Uterus (tissue), 4 donors: ENCODE data around the gene TCF4. TPM values are rescaled to one million over a fixed set of nuclear protein-coding genes. Genes with fewer than 3 reads are reported as not detected.

Experiments used
- DNase-seq, 2 donors: peaks; one replicate each; pipeline ENCODE4 v3.0.0-alpha.2; 2019 to 2020
- H3K27ac ChIP-seq, 2 donors: fragments of 200-600 bp; sonication (generic); 1 replicate in 1 of 2; 2 replicates in 1 of 2; pipeline ENCODE4 v1.5.1; 2016 to 2018
- H3K27me3 ChIP-seq, 2 donors: fragments of 200-600 bp; sonication (generic); one replicate each; pipeline ENCODE4 v1.5.1; 2018 to 2019; ENCODE audit warnings: control low read depth in 1 of 2
- H3K36me3 ChIP-seq, 2 donors: fragments of 200-600 bp; sonication (generic); one replicate each; pipeline ENCODE4 v1.5.1; 2019; ENCODE audit warnings: control low read depth in 1 of 2
- H3K4me1 ChIP-seq, 2 donors: fragments of 200-600 bp; sonication (generic); one replicate each; pipeline ENCODE4 v1.5.1; 2018 to 2019; ENCODE audit warnings: control low read depth in 1 of 2
- H3K4me3 ChIP-seq, 2 donors: fragments of 200-600 bp; sonication (generic); 1 replicate in 1 of 2; 2 replicates in 1 of 2; pipeline ENCODE4 v1.5.1; 2018 to 2019; ENCODE audit warnings: mild to moderate bottlenecking in 1 of 2
- H3K9me3 ChIP-seq, 2 donors: fragments of 200-600 bp; sonication (generic); one replicate each; pipeline ENCODE4 v1.5.1; 2019; ENCODE audit warnings: control low read depth in 1 of 2
- POLR2A ChIP-seq, 2 donors: fragments of 450-650 bp; IDR thresholded peaks; one replicate each; pipeline ENCODE4 v1.6.1; 2016; ENCODE audit warnings: antibody characterized with exemption in 2 of 2, mild to moderate bottlenecking in 1 of 2, moderate library complexity in 1 of 2
- intact Hi-C: fragments of 100-400 bp; cut with DNase I; formaldehyde crosslinking; loops from one replicate; pipeline ENCODE4 v1.15.1; 2023; ENCODE audit warnings: low total_unique reads
- total RNA-seq, 4 donors: library from RNA; depleted of rRNA in 3 of 4; stranded (reverse); fragments of >200 nt in 3 of 4; gene quantifications; one replicate each; pipeline versions ENCODE4 v1.1.0 to v1.2.4, GENCODE V29; 2014 to 2023
- TF ChIP-seq, protein P1 (sequence below), 4 experiments: fragments of 200-600 bp in 2 of 4; fragments of 450-650 bp in 2 of 4; sonication (generic) in 2 of 4; IDR thresholded peaks; one replicate each; pipeline ENCODE4 v1.5.1; 2016 to 2019; ENCODE audit warnings: antibody characterized with exemption in 4 of 4, mild to moderate bottlenecking in 2 of 4, moderate library complexity in 1 of 4
- donor health status: DM: yes; HTN: yes; CAD: no.

The TCF4 gene
- total RNA-seq, 4 donors from 2014 or later, result 123 to 514 (median 163) TPM

DNA sequence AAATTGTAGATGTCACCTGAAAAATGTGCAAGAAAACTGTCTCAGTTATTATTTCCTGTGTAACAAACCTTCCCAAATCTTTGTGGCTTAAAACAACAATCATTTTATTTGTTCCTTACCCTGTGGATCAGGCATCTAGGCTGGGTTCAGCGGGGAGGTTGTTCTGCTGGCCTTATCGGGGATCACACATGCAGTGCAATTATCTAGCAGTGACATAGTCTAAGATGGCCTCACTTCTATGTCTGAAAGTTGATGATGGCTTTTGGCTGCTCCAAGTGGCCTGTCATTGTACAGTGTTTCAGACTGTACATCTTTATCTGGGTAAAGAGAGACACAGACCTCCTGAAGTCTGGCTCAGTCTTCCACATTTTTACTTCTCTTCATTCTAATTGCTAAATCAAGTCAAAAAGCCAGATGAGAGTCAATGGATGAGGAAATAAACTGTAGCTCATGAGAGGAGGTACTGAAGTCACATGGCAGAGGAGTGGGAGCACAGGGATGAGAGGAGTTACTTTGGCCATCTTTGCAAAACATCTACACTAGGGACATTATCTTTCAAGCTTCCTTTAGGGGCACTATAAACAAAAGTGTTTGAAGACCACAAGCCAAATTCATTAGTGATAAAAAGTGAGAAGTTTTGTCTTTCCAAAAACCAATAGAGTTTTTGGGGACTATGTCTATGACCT lies 385.6 kb downstream of the TCF4 start:
- DNase-seq, result no peak
- Histone ChIP-seq H3K36me3 (no peaks in the 10 kb centered on the region), H3K4me3 (no peak overlapping the region), H3K27me3 (no peaks in the 10 kb centered on the region), H3K4me1 (no peaks in the 10 kb centered on the region), H3K27ac (no peak overlapping the region), H3K9me3 (no peaks in the 10 kb centered on the region)
- intact Hi-C loops, result no loop called here
- TF ChIP-seq, protein P1, sequence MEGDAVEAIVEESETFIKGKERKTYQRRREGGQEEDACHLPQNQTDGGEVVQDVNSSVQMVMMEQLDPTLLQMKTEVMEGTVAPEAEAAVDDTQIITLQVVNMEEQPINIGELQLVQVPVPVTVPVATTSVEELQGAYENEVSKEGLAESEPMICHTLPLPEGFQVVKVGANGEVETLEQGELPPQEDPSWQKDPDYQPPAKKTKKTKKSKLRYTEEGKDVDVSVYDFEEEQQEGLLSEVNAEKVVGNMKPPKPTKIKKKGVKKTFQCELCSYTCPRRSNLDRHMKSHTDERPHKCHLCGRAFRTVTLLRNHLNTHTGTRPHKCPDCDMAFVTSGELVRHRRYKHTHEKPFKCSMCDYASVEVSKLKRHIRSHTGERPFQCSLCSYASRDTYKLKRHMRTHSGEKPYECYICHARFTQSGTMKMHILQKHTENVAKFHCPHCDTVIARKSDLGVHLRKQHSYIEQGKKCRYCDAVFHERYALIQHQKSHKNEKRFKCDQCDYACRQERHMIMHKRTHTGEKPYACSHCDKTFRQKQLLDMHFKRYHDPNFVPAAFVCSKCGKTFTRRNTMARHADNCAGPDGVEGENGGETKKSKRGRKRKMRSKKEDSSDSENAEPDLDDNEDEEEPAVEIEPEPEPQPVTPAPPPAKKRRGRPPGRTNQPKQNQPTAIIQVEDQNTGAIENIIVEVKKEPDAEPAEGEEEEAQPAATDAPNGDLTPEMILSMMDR (IDR thresholded peaks at IDR 0.05), result no peak
- TF ChIP-seq POLR2A (IDR thresholded peaks at IDR 0.05), result no peak

DNA sequence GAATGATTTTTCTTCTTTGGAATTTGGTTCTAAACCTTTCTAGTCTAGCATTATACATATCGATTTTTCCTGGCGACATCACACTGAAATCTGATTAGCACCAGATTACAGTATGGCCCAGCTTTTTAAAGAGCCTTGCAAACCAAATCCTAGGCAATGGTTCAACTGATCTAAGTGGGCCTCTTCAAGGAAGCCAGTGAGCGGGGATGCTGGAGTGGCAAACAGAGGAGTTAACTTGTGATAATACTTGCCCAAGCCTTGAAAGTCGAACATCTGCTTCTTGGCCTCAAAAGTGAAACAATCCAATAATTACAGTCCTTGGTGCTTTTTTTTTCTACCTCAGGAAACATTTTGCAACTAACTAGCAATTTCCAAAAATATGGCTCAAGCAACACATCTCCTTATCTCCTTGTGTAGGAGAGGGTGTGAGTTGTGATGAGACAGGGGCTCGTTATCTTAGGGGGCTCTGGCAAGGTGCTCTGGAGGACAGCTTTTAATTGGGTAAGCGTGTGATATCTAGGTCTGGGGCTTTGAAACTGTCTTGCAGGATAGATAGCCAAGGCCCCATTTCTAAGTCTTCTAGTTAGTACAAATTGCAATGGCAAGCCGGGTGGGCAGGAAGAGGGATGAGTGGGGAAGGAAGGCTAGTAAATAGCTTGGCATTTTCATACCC lies 388.6 kb downstream of the TCF4 start:
- Histone ChIP-seq H3K27ac (no peak overlapping the region), H3K4me3 (no peak overlapping the region)

DNA sequence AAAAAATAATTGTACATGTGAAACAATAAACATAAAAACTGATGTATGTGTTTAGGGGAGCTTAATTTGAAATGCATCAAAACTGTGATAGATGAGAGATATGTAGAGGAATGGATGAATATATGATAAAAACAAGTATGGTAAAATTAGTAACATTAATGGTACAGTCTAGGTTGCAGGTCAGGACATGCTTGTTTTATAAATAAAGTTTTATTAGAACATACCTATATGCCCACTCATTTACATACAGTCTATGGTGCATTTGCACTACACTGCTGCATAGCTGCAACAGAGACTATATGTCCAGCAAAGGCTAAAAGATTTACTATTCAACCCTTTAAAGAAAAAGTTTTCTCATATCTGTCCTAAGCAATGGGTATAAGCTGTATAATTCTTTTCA lies 392.1 kb downstream of the TCF4 start:
- Histone ChIP-seq H3K36me3 (no peaks in the 10 kb centered on the region), H3K4me3 (no peak overlapping the region), H3K27ac (no peak overlapping the region), H3K27me3 (no peaks in the 10 kb centered on the region), H3K9me3 (no peaks in the 10 kb centered on the region), H3K4me1 (no peaks in the 10 kb centered on the region)
- intact Hi-C loops, result no loop called here
- no peak for DNase-seq
- TF ChIP-seq, protein P1 (IDR thresholded peaks at IDR 0.05), result no peak
- no peak for TF ChIP-seq POLR2A (IDR thresholded peaks at IDR 0.05)

More for the DNA sequence above, 388.6 kb downstream of the TCF4 start:
- Histone ChIP-seq H3K9me3 (no peaks in the 10 kb centered on the region), H3K27me3 (no peaks in the 10 kb centered on the region), H3K36me3 (no peaks in the 10 kb centered on the region), H3K4me1 (no peaks in the 10 kb centered on the region)
- intact Hi-C loops, result no loop called here
- no peak for DNase-seq
- no peak for TF ChIP-seq POLR2A (IDR thresholded peaks at IDR 0.05)
- TF ChIP-seq, protein P1 (IDR thresholded peaks at IDR 0.05), result no peak

DNA sequence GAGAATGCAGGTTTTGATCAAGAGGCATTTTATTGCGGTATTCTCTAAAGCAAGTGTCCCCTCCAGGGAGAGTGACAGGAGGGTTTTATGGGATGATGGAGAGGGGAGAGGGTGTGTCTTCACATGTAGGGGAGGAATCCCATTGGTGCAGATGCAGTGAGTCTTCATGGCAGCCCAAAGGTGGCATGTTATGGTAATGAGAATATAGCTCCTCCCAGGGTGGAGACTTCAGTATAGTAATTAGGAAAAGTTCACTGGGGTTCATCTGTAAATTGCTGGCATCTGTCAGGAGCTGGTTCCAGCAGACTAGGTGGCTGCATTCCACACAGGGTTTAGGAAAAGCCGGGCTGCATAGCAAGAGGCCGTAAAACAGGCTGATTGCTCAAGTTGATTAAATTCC lies 398.0 kb downstream of the TCF4 start:
- Histone ChIP-seq H3K36me3 (no peaks in the 10 kb centered on the region), H3K9me3 (no peaks in the 10 kb centered on the region), H3K4me3 (no peak overlapping the region), H3K4me1 (no peaks in the 10 kb centered on the region), H3K27ac (no peak overlapping the region), H3K27me3 (no peaks in the 10 kb centered on the region)
- TF ChIP-seq, protein P1 (IDR thresholded peaks at IDR 0.05), result no peak
- TF ChIP-seq POLR2A (IDR thresholded peaks at IDR 0.05), result no peak
- DNase-seq, result no peak
- intact Hi-C loops, result no loop called here

DNA sequence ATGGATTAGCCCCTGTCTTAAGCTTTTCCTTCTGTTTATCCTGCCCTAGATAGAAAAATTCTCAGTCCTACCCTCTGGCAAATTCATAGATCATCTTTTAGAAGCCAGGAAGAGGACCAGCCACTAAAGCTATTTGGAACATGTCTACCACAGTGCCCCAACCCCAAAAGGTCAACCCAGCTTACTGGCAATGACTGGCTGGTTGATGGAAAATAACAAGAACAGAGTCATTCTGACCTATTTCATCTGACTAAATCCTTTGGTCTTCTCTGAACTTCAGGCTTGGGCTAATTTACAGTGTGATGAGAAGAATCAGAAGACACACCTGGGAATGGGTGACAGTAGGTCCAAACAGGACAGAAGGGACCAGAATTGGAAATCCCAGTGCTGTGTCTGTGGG lies 401.4 kb downstream of the TCF4 start:
- H3K4me1 ChIP-seq, result no peaks in the 10 kb centered on the region
- no peaks in the 10 kb centered on the region for H3K9me3 ChIP-seq
- no peak for DNase-seq
- intact Hi-C loops, result no loop called here
- TF ChIP-seq POLR2A (IDR thresholded peaks at IDR 0.05), result no peak
- TF ChIP-seq, protein P1 (IDR thresholded peaks at IDR 0.05), result no peak
- no peaks in the 10 kb centered on the region for H3K27me3 ChIP-seq
- H3K4me3 ChIP-seq, result no peak overlapping the region
- H3K27ac ChIP-seq, result no peak overlapping the region
- no peaks in the 10 kb centered on the region for H3K36me3 ChIP-seq
